WTC11 (cell line): Measurements from ENCODE around the gene SOX15. TPM values are rescaled to one million over a fixed set of nuclear protein-coding genes. Genes with fewer than 3 reads are reported as not detected.

Experiments
- ATAC-seq: fragments of 200-7000 bp; cut with Tn5 transposase; 2 replicates; pipeline ENCODE4 v1.10.0; 2021; ENCODE audit warnings: mild to moderate bottlenecking, moderate library complexity
- CTCF ChIA-PET: fragments of 300-600 bp; sonication (Branson Sonifier 250); formaldehyde crosslinking; loops from one replicate; lab custom pipeline; 2021; ENCODE audit warnings: antibody characterized with exemption; lab: Charles Lee
- POLR2A ChIA-PET: fragments of 350-600 bp; sonication (Branson Sonifier 250); formaldehyde crosslinking; loops from one replicate; lab custom pipeline; 2021; ENCODE audit warnings: antibody characterized with exemption; lab: Charles Lee
- DNase-seq: peaks from one replicate; pipeline ENCODE4 v3.0.0; 2021; ENCODE audit warnings: low spot score
- H3K27ac Mint-ChIP-seq: 2 replicates; pipeline ENCODE4 v1.8.0; 2021; ENCODE audit warnings: mixed read lengths
- H3K27me3 Mint-ChIP-seq: 2 replicates; pipeline ENCODE4 v1.8.0; 2021; ENCODE audit warnings: low read depth, mild to moderate bottlenecking, moderate library complexity, mixed read lengths
- H3K36me3 Mint-ChIP-seq: 2 replicates; pipeline ENCODE4 v1.8.0; 2021; ENCODE audit warnings: mixed read lengths
- H3K4me1 Mint-ChIP-seq: 2 replicates; pipeline ENCODE4 v1.8.0; 2022; ENCODE audit warnings: mixed read lengths
- H3K4me3 Mint-ChIP-seq: 2 replicates; pipeline ENCODE4 v1.8.0; 2021; ENCODE audit warnings: mild to moderate bottlenecking, moderate library complexity, mixed read lengths
- H3K9me3 Mint-ChIP-seq: 2 replicates; pipeline ENCODE4 v1.8.0; 2021; ENCODE audit warnings: mixed read lengths
- AFF4 ChIP-seq: sonication (generic); formaldehyde crosslinking; IDR thresholded peaks from 2 replicates; pipeline ENCODE4 v1.8.1; 2023; ENCODE audit warnings: mild to moderate bottlenecking, missing genetic modification reagents, borderline replicate concordance
- ARID4B ChIP-seq: sonication (generic); formaldehyde crosslinking; IDR thresholded peaks from 2 replicates; pipeline ENCODE4 v1.8.0; 2023; ENCODE audit warnings: missing genetic modification reagents, mild to moderate bottlenecking, borderline replicate concordance
- CREB1 ChIP-seq: sonication (generic); formaldehyde crosslinking; IDR thresholded peaks from 2 replicates; pipeline ENCODE4 v1.8.0; 2023; ENCODE audit warnings: mild to moderate bottlenecking, missing genetic modification reagents
- CREM ChIP-seq: sonication (generic); formaldehyde crosslinking; IDR thresholded peaks from 2 replicates; pipeline ENCODE4 v1.8.1; 2022; ENCODE audit warnings: mild to moderate bottlenecking, missing genetic modification reagents, moderate library complexity
- ELF4 ChIP-seq: sonication (generic); formaldehyde crosslinking; IDR thresholded peaks from 2 replicates; pipeline ENCODE4 v1.8.1; 2022; ENCODE audit warnings: low read depth, mild to moderate bottlenecking, moderate library complexity, missing genetic modification reagents
- MAX ChIP-seq: sonication (generic); formaldehyde crosslinking; IDR thresholded peaks from 2 replicates; pipeline ENCODE4 v1.8.0; 2022; ENCODE audit warnings: mild to moderate bottlenecking, missing genetic modification reagents
- NFATC4 ChIP-seq: fragments of 250-450 bp; sonication (Bioruptor Pico); IDR thresholded peaks from 2 replicates; pipeline ENCODE4 v1.9.0; 2021; ENCODE audit warnings: mild to moderate bottlenecking
- NR1H2 ChIP-seq: sonication (generic); formaldehyde crosslinking; IDR thresholded peaks from 2 replicates; pipeline ENCODE4 v1.9.0; 2021; ENCODE audit warnings: mild to moderate bottlenecking, moderate library complexity, missing genetic modification reagents
- SMAD3 ChIP-seq: sonication (generic); formaldehyde crosslinking; IDR thresholded peaks from 2 replicates; pipeline ENCODE4 v1.8.0; 2022; ENCODE audit warnings: missing genetic modification reagents, mild to moderate bottlenecking, borderline replicate concordance
- USF1 ChIP-seq: sonication (generic); formaldehyde crosslinking; IDR thresholded peaks from 2 replicates; pipeline ENCODE4 v1.8.0; 2022; ENCODE audit warnings: mild to moderate bottlenecking, missing genetic modification reagents
- USF2 ChIP-seq: sonication (generic); formaldehyde crosslinking; IDR thresholded peaks from 2 replicates; pipeline ENCODE4 v1.8.1; 2023; ENCODE audit warnings: mild to moderate bottlenecking, missing genetic modification reagents, moderate library complexity
- ZNF121 ChIP-seq: sonication (generic); formaldehyde crosslinking; IDR thresholded peaks from 2 replicates; pipeline ENCODE4 v1.8.0; 2023; ENCODE audit warnings: missing genetic modification reagents
- ZNF232 ChIP-seq: sonication (generic); formaldehyde crosslinking; IDR thresholded peaks from 2 replicates; pipeline ENCODE4 v1.8.0; 2022; ENCODE audit warnings: mild to moderate bottlenecking, missing genetic modification reagents
- ZNF281 ChIP-seq: sonication (generic); formaldehyde crosslinking; IDR thresholded peaks from 2 replicates; pipeline ENCODE4 v1.8.0; 2023; ENCODE audit warnings: mild to moderate bottlenecking, missing genetic modification reagents
- ZNF416 ChIP-seq: fragments of 250-450 bp; sonication (Bioruptor Pico); IDR thresholded peaks from 2 replicates; pipeline ENCODE4 v1.9.0; 2021; ENCODE audit warnings: mild to moderate bottlenecking, inconsistent platforms
- total RNA-seq: library from RNA; stranded (reverse); gene quantifications from 3 replicates; pipeline ENCODE4 v1.2.3, GENCODE V29; 2021

Gene SOX15
- total RNA-seq, 1 experiment from 2014 or later, result 19.9 TPM

GRCh38 chr17:7572338-7572587 is 17.6 kb downstream of the SOX15 start:
- H3K27me3 Mint-ChIP-seq, result no peaks in the 10 kb centered on the region
- H3K27ac Mint-ChIP-seq, result peak overlapping the region; percentile 100
- H3K4me1 Mint-ChIP-seq, result peaks cover 41% of the 10 kb centered on the region
- TF ChIP-seq CREB1 (CRISPR knock-in tag), result peak; percentile 75; the same call in 1 of the 2 replicates
- TF ChIP-seq CREM (CRISPR knock-in tag), result no peak
- TF ChIP-seq NR1H2 (CRISPR knock-in tag), result no peak
- TF ChIP-seq ZNF281, result 0 out of 2 replicates have a peak, but pooled peaks have one; percentile 9
- no peak for TF ChIP-seq ELF4 (CRISPR knock-in tag)
- peak; percentile 90; the same call in 1 of the 2 replicates for TF ChIP-seq SMAD3
- TF ChIP-seq AFF4 (CRISPR knock-in tag), result 0 out of 2 replicates have a peak, but pooled peaks have one; percentile 26
- no peak for TF ChIP-seq NFATC4 (CRISPR knock-in tag)
- peak; percentile 96 for TF ChIP-seq USF2 (CRISPR knock-in tag)
- TF ChIP-seq MAX (CRISPR knock-in tag), result peak; percentile 99
- TF ChIP-seq ARID4B (CRISPR knock-in tag), result peak; percentile 91; the same call in 1 of the 2 replicates
- no peak for TF ChIP-seq ZNF416 (CRISPR knock-in tag)
- peak; percentile 84; the same call in 1 of the 2 replicates for TF ChIP-seq ZNF232 (CRISPR knock-in tag)
- TF ChIP-seq ZNF121 (CRISPR knock-in tag), result no peak
- TF ChIP-seq USF1 (CRISPR knock-in tag), result peak; percentile 96
- CTCF ChIA-PET, result interaction anchor here (1.0 to 3.4 kb wide), 4 partner anchors 10 to 101 kb away, joined by 3 to 22 read pairs (median 4); partner anchors contain the start of genes SENP3 and SOX15
- H3K4me3 Mint-ChIP-seq, result peak overlapping the region; percentile 93
- no peaks in the 10 kb centered on the region for H3K9me3 Mint-ChIP-seq
- peak; percentile 89; the same call in 1 of the 2 replicates for ATAC-seq
- DNase-seq, result no peak
- POLR2A ChIA-PET, result interaction anchor here (0.6 to 3.5 kb wide), 4 partner anchors 11 to 169 kb away, joined by 3 to 22 read pairs (median 4); partner anchors contain the start of genes MPDU1, TMEM256 and TNFSF13
- H3K36me3 Mint-ChIP-seq, result peaks cover 71% of the 10 kb centered on the region
